GM19351 (cell line): ENCODE results near the gene QSOX1.

Source experiments
- ATAC-seq: cut with Tn5 transposase; IDR thresholded peaks from one replicate; pipeline ENCODE4 v1.9.1; 2021; ENCODE audit warnings: mild to moderate bottlenecking, moderate library complexity; ENCODE audit not compliant: unreplicated experiment

Gene QSOX1

GRCh38 chr1:180232521-180233043 lies 77.9 kb downstream of the QSOX1 start:
- ATAC-seq: no peak

DNA sequence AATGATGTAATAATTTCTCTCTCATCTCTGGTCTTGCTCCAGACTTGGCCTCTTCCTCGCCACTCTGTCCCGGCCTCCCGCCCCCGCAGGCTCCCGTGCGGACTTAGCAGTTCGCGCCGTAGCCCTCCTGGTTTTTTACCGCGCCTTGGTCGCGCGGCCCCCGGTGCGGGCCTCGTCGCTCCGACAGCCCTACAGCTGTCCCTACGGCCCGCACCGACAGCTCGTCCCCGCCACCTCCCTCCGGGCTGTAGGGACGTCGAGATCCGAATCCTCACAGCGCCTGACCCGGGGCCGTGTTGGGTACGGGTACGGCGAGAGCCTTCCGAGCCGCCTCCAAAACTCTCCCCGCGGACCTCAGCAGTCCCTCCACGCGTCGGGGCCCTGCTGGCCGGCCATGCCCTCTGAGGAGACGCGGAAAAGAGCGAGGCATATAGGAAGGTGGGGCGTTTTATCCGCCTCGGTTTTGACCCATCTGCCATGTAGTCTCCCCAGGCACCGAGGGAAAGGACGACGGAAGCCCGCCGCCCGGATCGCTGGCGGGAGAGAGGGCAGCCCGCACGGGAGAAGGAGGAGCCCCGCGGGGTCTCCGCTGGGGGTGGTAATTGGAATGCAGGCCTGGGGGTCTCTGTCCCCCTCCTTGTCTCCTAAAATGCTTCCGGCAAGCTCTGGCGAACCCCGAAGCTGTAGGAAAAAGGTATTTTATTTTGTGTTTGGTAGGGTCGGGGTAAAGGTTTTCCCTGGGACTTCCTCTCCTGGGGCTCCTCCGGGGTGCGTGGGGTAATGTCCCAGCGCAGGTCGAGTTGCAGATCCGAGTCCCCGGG lies 78.7 kb downstream of the QSOX1 start:
- ATAC-seq: no peak

DNA sequence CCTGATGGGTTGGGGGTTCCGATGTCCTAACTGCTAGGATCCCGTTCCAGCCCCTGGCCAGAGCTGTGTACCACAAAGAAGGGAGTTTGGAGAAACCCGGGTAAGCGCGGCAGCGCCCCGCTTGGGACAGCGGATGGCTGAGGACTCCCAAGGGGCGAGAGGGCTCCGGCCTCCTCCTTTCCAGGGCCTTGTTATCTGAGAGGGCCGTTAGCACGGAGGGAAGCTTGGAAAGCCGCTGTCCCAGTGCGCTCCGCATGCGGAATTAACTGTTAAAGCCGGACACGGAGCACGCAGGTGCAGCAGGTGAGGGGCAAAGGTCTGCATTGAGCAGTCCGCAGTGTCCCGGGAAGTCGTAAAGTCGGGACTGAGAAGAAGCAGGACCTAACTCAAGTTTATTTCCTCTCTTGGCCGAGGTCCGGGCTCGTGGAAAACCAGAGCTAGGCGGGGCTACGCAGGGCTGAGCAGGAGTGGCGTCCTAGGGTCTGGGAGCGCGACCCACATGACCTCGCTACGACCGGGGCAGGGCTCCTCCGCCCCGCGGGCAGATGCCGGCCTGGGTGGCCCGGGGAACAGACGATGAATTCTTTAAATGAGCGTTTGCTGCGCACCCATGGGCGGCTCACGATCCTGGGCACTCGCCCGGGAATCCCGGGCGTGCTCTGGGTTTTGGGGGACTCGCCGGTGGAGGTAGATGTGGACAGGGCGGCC lies 79.9 kb downstream of the QSOX1 start:
- no peak for ATAC-seq

GRCh38 chr1:180235077-180235501 lies 80.4 kb downstream of the QSOX1 start:
- no peak for ATAC-seq

GRCh38 chr1:180235502-180236239 lies 81.0 kb downstream of the QSOX1 start:
- no peak for ATAC-seq

GRCh38 chr1:180236698-180237509 lies 82.2 kb downstream of the QSOX1 start:
- ATAC-seq: no peak

DNA sequence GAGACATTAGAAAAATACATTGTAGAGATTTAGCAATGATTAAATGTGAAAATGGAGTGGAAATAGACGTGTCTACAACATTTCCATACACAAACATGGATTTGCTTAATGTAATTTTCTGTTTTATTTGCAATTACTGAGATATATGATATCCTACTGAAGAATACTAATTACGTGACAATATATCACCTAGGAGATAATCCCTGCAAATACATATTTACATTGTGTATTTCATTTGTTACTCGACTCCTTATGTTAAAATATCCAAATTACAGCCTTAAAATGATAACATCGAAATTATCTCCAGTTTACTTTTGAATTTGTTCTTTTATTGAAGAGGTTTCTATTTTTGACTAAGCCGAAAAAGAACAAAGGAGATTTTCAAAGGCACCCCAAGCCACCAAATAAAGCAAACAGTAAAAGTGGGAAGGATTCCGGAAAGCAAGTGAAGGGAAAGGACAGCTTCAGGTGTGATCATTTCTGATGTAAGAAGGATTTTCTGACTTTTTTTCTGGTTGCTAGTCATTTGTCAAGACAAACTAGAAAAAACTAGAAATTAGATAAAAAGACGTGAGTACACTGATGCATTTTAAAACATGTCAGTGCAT lies 83.3 kb downstream of the QSOX1 start:
- ATAC-seq: no peak

DNA sequence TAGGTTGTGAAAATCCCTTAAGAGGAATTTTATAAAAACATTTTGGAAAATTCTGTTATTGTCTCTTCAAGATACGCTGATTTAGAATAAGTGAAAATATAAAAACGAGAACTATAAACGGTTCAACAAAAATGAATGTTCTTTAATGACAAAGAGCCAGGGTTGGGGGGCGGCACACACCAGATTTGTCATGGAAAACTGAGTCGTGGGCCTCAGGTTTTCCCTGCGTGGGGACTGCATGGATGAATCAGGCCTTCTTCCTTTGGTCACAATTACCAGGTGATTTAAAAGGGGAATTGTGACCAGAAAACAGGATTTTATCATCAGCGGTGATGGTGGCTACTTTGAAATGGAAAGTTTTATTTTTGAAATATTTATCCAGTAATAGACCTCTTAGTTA lies 84.0 kb downstream of the QSOX1 start:
- ATAC-seq: no peak

DNA sequence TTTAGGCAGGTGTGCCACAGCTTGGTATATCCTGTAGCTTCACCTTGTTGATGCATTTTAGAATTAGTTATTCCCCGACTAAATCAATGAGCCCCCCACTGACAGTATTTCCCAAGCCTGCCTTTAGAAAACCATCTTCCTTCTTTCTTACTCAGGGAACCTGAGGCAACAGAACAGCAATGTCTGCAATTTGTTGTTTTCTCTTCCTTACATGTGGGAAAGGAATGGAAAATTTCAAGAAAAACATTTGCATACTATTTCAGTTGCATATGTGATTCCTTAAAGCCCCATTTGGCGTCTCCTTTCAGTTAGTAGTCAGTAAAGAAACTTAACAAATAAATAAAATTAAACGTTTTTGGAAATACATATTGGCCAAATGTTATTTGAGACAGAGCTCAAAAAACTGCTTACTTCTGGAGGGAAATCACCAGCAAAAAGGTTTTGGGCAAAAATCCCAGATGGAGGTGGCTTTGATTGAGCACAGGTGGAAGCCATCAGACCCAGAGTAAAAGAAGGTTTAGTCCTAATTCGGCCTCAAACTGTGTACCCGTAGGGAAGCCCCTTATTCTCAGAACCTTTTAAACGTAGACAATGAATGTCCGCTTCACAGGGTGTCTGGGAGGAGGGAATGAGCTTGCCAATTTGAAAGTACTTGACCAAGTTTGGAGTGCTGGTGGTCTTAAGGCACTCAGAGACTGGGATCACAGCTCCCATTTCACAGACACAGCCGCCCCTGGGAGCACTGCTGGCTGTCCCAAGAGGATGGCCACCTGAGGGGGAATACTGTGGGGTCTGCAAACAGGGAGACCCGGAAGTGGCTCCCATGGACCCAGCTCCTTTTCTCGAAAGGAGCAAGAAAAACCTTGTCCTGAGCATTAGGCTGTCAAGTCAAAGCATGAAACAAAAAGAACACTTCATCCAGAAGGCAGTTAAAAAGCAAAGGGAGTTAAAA lies 84.8 kb downstream of the QSOX1 start:
- ATAC-seq: no peak

DNA sequence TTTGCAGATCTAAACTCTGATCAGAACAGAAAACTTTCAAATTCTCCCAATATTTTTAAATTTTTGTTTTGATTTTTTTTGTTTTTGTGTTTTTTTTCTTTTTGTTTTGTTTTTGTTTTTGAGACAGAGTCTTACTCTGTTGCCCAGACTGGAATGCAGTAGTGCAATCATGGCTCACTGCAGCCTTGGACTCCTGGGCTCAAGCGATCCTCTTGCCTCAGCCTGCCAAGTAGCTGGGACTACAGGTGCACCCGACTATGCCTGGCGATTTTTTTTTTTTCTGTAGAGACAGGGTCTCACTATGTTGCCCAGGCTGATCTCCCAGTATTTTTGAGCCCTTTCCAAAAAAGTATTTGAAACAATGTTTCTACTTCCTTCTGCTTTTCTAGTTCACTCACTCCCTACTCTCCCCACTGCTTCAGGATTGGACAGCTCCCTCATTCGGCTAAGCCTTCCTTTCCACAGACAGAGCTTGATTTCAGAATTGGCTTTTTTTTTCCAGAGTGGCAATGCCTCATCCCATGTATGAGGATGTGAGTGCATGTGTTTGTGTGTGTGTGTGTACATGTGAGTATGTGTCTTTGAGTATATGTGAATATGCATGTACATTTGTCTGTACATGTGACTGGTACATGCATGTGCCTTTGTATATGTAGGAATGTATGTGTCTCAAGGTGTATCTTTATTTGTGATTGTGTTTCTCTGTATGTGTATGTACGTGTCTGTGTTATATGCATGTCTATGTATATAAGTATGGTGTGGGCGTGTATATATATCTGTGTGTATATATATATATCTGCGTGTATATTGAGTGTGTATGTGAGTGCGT lies 87.3 kb downstream of the QSOX1 start:
- no peak for ATAC-seq

DNA sequence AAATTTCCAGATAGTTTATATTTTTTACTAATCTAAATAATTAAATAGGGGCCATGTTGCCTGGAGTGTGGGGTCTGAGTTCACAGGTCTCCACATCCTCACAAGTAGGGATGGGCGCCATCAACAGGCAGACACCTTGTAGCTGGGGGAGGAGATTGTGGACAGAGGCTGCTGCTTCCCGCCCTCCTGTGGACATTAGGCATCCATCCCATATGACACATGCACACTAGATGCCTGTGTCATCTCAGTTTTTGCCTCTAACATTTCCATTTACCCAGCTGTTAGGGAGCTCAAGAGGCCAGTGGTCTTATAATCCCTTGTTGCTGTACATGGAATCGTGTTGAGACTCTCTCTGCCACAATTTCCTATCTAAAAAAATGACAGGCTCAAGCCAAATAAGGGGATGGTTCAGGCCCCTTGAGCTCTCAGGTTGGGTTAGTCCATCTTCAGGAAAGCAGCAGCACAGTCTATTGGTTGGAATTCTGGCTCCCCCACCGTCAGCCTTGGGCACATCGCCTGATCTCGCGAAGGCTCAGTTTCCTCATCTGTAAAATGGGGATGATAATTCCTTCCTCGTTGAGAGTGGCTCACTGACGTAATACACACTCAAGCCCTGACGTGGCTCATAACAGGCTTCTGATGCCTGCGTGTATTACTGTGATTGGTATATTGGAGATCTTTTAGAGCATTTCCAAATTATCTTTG lies 89.0 kb downstream of the QSOX1 start:
- no peak for ATAC-seq

DNA sequence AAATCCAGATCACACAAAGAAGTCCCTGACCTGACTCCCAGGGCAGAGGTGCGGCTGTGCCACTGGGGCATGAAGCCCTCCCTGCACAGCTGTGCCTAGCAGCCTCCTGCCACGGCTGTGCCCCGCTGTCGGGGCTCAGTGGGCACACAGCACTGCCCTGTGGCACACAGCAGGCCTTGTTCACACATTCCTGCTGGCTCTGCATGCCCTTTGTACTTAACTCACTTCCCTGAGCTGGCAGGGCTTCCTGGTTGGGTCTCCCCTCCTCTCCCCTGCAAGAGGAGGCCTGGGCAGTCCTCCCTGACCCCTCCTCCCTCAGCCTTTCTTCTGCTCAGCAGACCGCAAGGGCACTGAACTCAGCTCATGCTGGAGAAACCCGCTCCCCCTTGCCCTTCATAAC lies 90.2 kb downstream of the QSOX1 start:
- ATAC-seq: no peak

DNA sequence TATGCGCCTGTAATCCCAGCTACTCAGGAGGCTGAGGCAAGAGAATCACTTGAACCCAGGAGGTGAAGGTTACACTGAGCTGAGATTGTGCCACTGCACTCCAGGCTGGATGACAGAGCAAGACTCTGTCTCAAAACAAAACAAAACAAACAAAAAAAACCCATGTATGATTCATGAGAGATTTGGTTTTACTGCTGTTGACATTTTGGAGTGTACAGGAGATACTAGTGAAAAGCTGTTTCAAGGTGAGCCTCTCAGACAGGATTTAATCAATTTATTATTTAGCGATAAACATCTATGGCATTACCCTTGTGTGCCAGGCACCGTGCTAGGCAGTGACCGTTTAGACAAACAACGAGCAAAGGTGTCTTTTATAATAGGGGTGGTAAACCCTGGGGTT lies 91.9 kb downstream of the QSOX1 start:
- no peak for ATAC-seq

- ATAC-seq: no peak
These were observed 92.4 kb downstream of the QSOX1 start for GRCh38 chr1:180247061-180247460.

DNA sequence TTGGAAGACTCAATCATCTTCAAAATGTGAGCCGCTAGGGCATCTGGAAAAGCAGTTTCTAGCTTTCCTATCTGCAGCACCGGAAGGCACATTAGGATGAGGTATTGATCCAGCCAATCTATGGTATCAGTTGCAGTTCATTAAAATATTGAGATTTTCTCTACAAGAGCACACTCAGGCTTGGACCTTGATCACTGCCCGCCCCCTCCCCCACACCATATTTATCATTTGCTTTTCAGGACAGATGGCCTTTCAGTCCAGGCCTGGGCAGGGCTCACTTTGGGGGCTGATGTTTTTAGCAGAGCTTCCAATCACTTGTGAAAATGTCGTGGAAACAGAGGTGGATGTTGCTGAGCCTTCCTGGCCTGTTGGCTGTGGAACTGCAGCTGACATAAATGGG lies 92.9 kb downstream of the QSOX1 start:
- ATAC-seq: no peak

- ATAC-seq: no peak
These were observed 93.5 kb downstream of the QSOX1 start for GRCh38 chr1:180248176-180248575.
